ENCODE measurements around the gene KAZN. TPM values are rescaled to one million over a fixed set of nuclear protein-coding genes. Genes with fewer than 3 reads are reported as not detected.

KAZN gene
- total and polyA plus RNA-seq, 2 donors from 2014 or later, result 17.4 to 60.8 TPM

GRCh38 chr1:14687147-14687546 lies 88.7 kb downstream of the KAZN start:
- intact Hi-C loops (cut with DNase I), result no loop called here
- Histone ChIP-seq H3K36me3 (ENCODE audit: control insufficient read depth in 2 of 3, insufficient read depth in 3 of 3, low read length in 3 of 3) (no peaks in the 10 kb centered on the region), H3K27ac (ENCODE audit: low read depth in 2 of 2, low read length in 2 of 2) (no peak overlapping the region), H3K9me3 (ENCODE audit: control insufficient read depth in 2 of 3, insufficient read depth in 1 of 3, low read length in 3 of 3) (peaks cover 0 to 3% (median 0%) of the 10 kb centered on the region in 3 donors), H3K27me3 (ENCODE audit: control insufficient read depth, insufficient read depth, low read length) (no peaks in the 10 kb centered on the region), H3K4me3 (ENCODE audit: low read length in 3 of 3) (no peak overlapping the region), H3K9ac (ENCODE audit: low read length in 3 of 3) (no peak overlapping the region), H3K4me1 (ENCODE audit: control insufficient read depth in 2 of 3, insufficient read depth in 2 of 3, low read depth in 1 of 3, low read length in 3 of 3) (no peaks in the 10 kb centered on the region)
- no peak for DNase-seq
- no peak for TF ChIP-seq CTCF (IDR thresholded peaks at IDR 0.05; ENCODE audit: borderline replicate concordance, extremely low read depth, insufficient read depth)
- no peak for FAIRE-seq

GRCh38 chr1:14689996-14690615 lies 91.6 kb downstream of the KAZN start:
- Histone ChIP-seq H3K4me1 (ENCODE audit: control insufficient read depth in 2 of 3, insufficient read depth in 2 of 3, low read depth in 1 of 3, low read length in 3 of 3) (peaks cover 0 to 3% (median 0%) of the 10 kb centered on the region in 3 donors), H3K27ac (ENCODE audit: low read depth in 2 of 2, low read length in 2 of 2) (no peak overlapping the region), H3K9ac (ENCODE audit: low read length in 3 of 3) (no peak overlapping the region), H3K27me3 (ENCODE audit: control insufficient read depth, insufficient read depth, low read length) (no peaks in the 10 kb centered on the region), H3K9me3 (ENCODE audit: control insufficient read depth in 2 of 3, insufficient read depth in 1 of 3, low read length in 3 of 3) (no peaks in the 10 kb centered on the region), H3K4me3 (ENCODE audit: low read length in 3 of 3) (no peak overlapping the region), H3K36me3 (ENCODE audit: control insufficient read depth in 2 of 3, insufficient read depth in 3 of 3, low read length in 3 of 3) (no peaks in the 10 kb centered on the region)
- no peak for TF ChIP-seq CTCF (IDR thresholded peaks at IDR 0.05; ENCODE audit: borderline replicate concordance, extremely low read depth, insufficient read depth)
- DNase-seq (no peak), FAIRE-seq (no peak)
- intact Hi-C loops (cut with DNase I), result no loop called here

GRCh38 chr1:14693949-14694348 lies 95.5 kb downstream of the KAZN start:
- DNase-seq, result peak in 3 of 5 donors; percentile 58 to 75 (median 66)
- Histone ChIP-seq H3K36me3 (ENCODE audit: control insufficient read depth in 2 of 3, insufficient read depth in 3 of 3, low read length in 3 of 3) (no peaks in the 10 kb centered on the region), H3K9me3 (ENCODE audit: control insufficient read depth in 2 of 3, insufficient read depth in 1 of 3, low read length in 3 of 3) (no peaks in the 10 kb centered on the region), H3K27me3 (ENCODE audit: control insufficient read depth, insufficient read depth, low read length) (no peaks in the 10 kb centered on the region), H3K4me1 (ENCODE audit: control insufficient read depth in 2 of 3, insufficient read depth in 2 of 3, low read depth in 1 of 3, low read length in 3 of 3) (peaks cover 0 to 8% (median 7%) of the 10 kb centered on the region in 3 donors), H3K9ac (ENCODE audit: low read length in 3 of 3) (no peak overlapping the region), H3K4me3 (ENCODE audit: low read length in 3 of 3) (no peak overlapping the region), H3K27ac (ENCODE audit: low read depth in 2 of 2, low read length in 2 of 2) (no peak overlapping the region)
- intact Hi-C loops (cut with DNase I), result no loop called here
- no peak for TF ChIP-seq CTCF (IDR thresholded peaks at IDR 0.05; ENCODE audit: borderline replicate concordance, extremely low read depth, insufficient read depth)
- no peak for FAIRE-seq

- H3K27ac ChIP-seq (ENCODE audit: low read depth in 2 of 2, low read length in 2 of 2), result no peak overlapping the region
- H3K27me3 ChIP-seq (ENCODE audit: control insufficient read depth, insufficient read depth, low read length), result no peaks in the 10 kb centered on the region
- peaks cover 0 to 2% (median 0%) of the 10 kb centered on the region in 3 donors for H3K9me3 ChIP-seq (ENCODE audit: control insufficient read depth in 2 of 3, insufficient read depth in 1 of 3, low read length in 3 of 3)
- H3K4me1 ChIP-seq (ENCODE audit: control insufficient read depth in 2 of 3, insufficient read depth in 2 of 3, low read depth in 1 of 3, low read length in 3 of 3), result peaks cover 4 to 12% (median 7%) of the 10 kb centered on the region in 3 donors
- H3K4me3 ChIP-seq (ENCODE audit: low read length in 3 of 3), result no peak overlapping the region
- no peak for TF ChIP-seq CTCF (IDR thresholded peaks at IDR 0.05; ENCODE audit: borderline replicate concordance, extremely low read depth, insufficient read depth)
- no peak for FAIRE-seq
- intact Hi-C loops (cut with DNase I), result no loop called here
- no peak for DNase-seq
- H3K36me3 ChIP-seq (ENCODE audit: control insufficient read depth in 2 of 3, insufficient read depth in 3 of 3, low read length in 3 of 3), result no peaks in the 10 kb centered on the region
- H3K9ac ChIP-seq (ENCODE audit: low read length in 3 of 3), result no peak overlapping the region
Measured at GRCh38 chr1:14694589-14694988, 96.1 kb downstream of the KAZN start.

Measured in kidney (tissue), 14 donors.